PFSK-1 (cell line): Measurements from ENCODE around the gene WBP11.

Source experiments
- FOXP2 ChIP-seq: optimal IDR thresholded peaks from 2 replicates; pipeline ENCODE3; 2011; ENCODE audit warnings: borderline replicate concordance, control low read depth, inconsistent platforms; ENCODE audit not compliant: insufficient read depth; ENCODE audit errors: extremely low read length, extremely low read depth
- POLR2AphosphoS5 ChIP-seq: IDR thresholded peaks from 2 replicates; pipeline ENCODE4 v1.6.1; 2012; ENCODE audit warnings: low read depth, mild to moderate bottlenecking, control low read depth, low read length, moderate library complexity
- SIN3A ChIP-seq: IDR thresholded peaks from 2 replicates; pipeline ENCODE4 v1.6.1; 2012; ENCODE audit warnings: mild to moderate bottlenecking, low read length, moderate library complexity, borderline replicate concordance; ENCODE audit not compliant: insufficient read depth
- TAF1 ChIP-seq: IDR thresholded peaks from 2 replicates; pipeline ENCODE4 v1.6.1; 2012; ENCODE audit warnings: low read length, control low read depth, borderline replicate concordance; ENCODE audit not compliant: insufficient read depth
- TF ChIP-seq, protein P1 (sequence below), 2 experiments: IDR thresholded peaks; 2 replicates each; pipeline versions ENCODE4 v1.6.1 to v1.8.0; 2011 to 2012; ENCODE audit warnings: low read depth in 2 of 2, low read length in 2 of 2, control low read depth in 1 of 2, inconsistent platforms in 1 of 2, mild to moderate bottlenecking in 1 of 2, moderate library complexity in 1 of 2; ENCODE audit not compliant: insufficient read depth in 1 of 2

The WBP11 gene

DNA sequence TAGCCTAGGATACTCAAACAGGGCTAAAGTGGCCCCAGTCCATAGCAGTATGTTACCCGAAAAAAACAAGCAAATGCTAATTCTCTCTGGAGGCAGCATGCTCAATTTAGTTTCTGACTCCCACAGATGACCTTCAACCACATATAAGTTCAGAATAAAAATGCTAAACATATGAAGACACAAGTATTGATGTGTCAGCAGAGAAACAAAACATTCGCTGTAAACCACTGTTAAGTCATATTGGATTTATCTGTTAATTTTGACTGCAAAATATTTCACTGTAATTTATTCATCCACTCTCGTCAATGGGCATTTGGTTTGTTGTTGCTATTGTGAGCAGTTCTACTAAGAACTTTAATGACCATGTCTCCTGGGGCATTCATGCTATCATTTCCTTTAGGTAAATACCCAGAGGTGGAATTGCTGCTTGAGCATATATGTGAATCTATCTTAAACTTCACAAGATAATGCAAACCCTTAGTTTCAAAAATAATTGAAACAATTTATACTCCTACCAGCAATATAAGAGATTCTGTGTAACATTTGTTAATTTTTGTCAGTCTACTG, 36.5 kb downstream of the WBP11 start:
- TF ChIP-seq TAF1 (no peak), FOXP2 (no peak), SIN3A (no peak), POLR2AphosphoS5 (no peak)
- TF ChIP-seq, protein P1, sequence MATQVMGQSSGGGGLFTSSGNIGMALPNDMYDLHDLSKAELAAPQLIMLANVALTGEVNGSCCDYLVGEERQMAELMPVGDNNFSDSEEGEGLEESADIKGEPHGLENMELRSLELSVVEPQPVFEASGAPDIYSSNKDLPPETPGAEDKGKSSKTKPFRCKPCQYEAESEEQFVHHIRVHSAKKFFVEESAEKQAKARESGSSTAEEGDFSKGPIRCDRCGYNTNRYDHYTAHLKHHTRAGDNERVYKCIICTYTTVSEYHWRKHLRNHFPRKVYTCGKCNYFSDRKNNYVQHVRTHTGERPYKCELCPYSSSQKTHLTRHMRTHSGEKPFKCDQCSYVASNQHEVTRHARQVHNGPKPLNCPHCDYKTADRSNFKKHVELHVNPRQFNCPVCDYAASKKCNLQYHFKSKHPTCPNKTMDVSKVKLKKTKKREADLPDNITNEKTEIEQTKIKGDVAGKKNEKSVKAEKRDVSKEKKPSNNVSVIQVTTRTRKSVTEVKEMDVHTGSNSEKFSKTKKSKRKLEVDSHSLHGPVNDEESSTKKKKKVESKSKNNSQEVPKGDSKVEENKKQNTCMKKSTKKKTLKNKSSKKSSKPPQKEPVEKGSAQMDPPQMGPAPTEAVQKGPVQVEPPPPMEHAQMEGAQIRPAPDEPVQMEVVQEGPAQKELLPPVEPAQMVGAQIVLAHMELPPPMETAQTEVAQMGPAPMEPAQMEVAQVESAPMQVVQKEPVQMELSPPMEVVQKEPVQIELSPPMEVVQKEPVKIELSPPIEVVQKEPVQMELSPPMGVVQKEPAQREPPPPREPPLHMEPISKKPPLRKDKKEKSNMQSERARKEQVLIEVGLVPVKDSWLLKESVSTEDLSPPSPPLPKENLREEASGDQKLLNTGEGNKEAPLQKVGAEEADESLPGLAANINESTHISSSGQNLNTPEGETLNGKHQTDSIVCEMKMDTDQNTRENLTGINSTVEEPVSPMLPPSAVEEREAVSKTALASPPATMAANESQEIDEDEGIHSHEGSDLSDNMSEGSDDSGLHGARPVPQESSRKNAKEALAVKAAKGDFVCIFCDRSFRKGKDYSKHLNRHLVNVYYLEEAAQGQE (IDR thresholded peaks at IDR 0.05; ENCODE audit: insufficient read depth in 1 of 2, low read depth in 2 of 2, low read length in 2 of 2): no peak

DNA sequence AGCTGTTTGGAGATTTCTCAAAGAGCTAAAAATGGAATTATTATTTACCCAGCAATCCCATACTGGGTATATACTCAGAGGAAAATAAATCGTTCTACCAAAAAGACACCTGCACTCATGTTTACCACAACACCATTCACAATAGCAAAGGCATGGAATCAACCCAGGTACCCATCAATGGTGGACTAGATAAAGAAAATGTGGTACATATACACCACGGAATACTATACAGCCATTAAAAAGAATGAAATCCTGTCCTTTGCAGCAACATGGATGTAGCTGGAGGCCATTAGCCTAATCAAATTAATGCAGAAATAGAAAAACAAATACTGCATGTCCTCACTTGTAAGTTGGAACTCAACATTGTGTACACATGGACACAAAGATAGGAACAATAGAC, 37.9 kb downstream of the WBP11 start:
- TF ChIP-seq SIN3A (no peak), FOXP2 (no peak), TAF1 (no peak), POLR2AphosphoS5 (no peak)
- TF ChIP-seq, protein P1 (IDR thresholded peaks at IDR 0.05; ENCODE audit: insufficient read depth in 1 of 2, low read depth in 2 of 2, low read length in 2 of 2): no peak

DNA sequence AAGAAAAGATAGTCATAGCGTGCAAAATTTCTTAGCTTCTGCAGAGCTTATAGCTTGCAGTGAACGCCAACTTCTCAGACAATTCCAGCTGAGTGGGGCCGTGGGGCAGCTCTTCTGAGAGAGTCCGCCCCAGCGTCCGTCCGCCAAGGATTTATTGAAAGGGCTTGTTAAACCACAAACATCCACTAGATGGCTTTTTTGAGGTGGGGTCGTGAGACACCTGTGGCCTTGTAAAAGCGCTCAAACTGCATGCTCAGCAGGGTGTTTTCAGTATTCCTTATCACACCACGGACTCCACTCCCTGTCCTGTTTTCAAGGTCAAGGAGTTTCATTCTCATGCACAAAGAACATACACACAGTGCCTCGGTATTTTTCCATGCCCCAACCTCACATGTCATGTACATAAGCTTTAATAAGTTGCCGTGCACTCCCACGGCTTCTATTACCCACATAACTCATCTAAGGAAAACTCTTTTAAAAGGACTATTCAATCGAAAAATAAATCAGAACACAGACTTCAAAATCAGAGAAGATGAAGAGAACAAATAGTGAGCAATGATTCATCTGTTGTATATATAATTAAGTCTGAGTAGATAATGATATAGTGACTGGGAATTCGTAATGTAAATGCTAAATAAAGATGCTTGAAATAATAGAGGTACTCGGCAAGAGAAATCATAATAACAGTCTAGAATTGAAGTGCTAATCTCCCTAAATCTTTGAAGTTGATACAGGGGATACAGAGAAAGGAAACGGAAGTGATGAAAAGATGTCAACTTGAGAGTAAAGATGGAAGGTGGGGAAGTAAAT, 46.7 kb downstream of the WBP11 start:
- no peak for TF ChIP-seq POLR2AphosphoS5
- TF ChIP-seq TAF1: no peak
- TF ChIP-seq, protein P1 (IDR thresholded peaks at IDR 0.05; ENCODE audit: insufficient read depth in 1 of 2, low read depth in 2 of 2, low read length in 2 of 2): no peak
- no peak for TF ChIP-seq FOXP2
- no peak for TF ChIP-seq SIN3A

DNA sequence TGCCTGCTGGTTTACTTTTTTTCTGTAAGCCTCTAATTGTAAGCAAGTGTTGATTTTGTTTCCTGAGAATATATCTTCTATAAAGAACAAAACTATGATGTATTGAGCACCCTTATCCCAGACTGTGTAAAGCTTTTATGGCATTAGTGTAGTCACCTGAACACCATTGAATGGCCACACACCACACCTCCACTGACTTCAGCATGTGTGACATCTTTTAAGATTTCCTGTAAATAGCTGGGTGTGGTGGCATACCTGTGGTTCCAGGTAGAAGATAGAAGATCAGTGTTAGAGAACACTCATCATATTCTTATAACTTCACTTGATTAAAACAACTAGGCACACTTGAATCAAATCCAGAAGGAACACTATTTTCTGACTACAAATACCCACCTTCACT, 51.3 kb downstream of the WBP11 start:
- TF ChIP-seq POLR2AphosphoS5: no peak
- TF ChIP-seq, protein P1 (IDR thresholded peaks at IDR 0.05; ENCODE audit: insufficient read depth in 1 of 2, low read depth in 2 of 2, low read length in 2 of 2): no peak
- TF ChIP-seq SIN3A: no peak
- TF ChIP-seq FOXP2: no peak
- no peak for TF ChIP-seq TAF1

DNA sequence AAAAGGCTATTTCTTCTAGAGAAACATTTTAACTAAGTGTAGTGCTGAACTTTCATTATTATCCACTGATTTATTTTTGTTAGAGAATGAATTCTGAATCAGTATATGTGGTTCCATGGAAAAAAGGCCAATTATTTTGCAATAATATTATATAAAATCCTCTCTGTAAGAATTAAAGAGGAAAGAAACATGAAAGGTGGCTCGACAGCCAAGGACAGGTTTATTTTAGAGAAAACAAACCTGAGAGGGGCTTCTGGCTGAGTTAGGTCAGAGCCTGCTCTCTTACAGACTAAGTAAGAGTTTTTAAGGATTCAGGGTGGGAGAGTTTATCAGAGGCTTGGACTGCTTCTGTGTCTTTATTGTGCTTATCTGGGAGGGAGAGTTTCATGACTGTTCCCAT, 60.2 kb downstream of the WBP11 start:
- TF ChIP-seq, protein P1 (IDR thresholded peaks at IDR 0.05; ENCODE audit: insufficient read depth in 1 of 2, low read depth in 2 of 2, low read length in 2 of 2): no peak
- TF ChIP-seq POLR2AphosphoS5 (no peak), FOXP2 (no peak), SIN3A (no peak), TAF1 (no peak)
